ENCODE data around the gene APPBP2.
"Not testable (repeated sequence)": the region's sequence is repeated elsewhere in the genome, so short reads cannot be mapped to it uniquely, and the experiment has no call there.

Gene APPBP2

GRCh38 chr17:60435244-60436167 lies 90.5 kb downstream of the APPBP2 start:
- H2AK5ac ChIP-seq (ENCODE audit: low read length) = no peak overlapping the region
- H4K8ac ChIP-seq (ENCODE audit: low read depth, low read length) = no peak overlapping the region
- H2BK5ac ChIP-seq (ENCODE audit: low read length) = no peak overlapping the region
- H3K79me1 ChIP-seq (ENCODE audit: low read length) = no peaks in the 10 kb centered on the region
- WGBS (ENCODE audit: extremely low coverage, insufficient coverage, low lambda C conversion rate) = no CpG with 5 or more reads among the region's 28 CpGs
- no peak overlapping the region for H2BK15ac ChIP-seq (replicated peaks; ENCODE audit: low read depth)
- peak overlapping the region; percentile 70 for H3K56ac ChIP-seq (ENCODE audit: low read length)
- no peak overlapping the region for H2BK120ac ChIP-seq (ENCODE audit: low read depth, low read length)
- H3K36me3 ChIP-seq (ENCODE audit: control insufficient read depth, insufficient read depth, low read length) = no peaks in the 10 kb centered on the region
- no peak overlapping the region for H3K4ac ChIP-seq (ENCODE audit: low read depth, low read length)
- H4K5ac ChIP-seq (ENCODE audit: low read length) = no peak overlapping the region
- no peaks in the 10 kb centered on the region for H3K4me1 ChIP-seq (ENCODE audit: control insufficient read depth, low read depth, low read length)
- no peak overlapping the region for H3K18ac ChIP-seq (ENCODE audit: low read length)
- H3K4me3 ChIP-seq (ENCODE audit: low read length) = no peak overlapping the region
- no peaks in the 10 kb centered on the region for H3K79me2 ChIP-seq (ENCODE audit: control insufficient read depth, insufficient read depth, low read length)
- DNase-seq = peak; percentile 78
- no peak overlapping the region for H3K9ac ChIP-seq (ENCODE audit: low read length)
- no peak overlapping the region for H3K4me2 ChIP-seq (ENCODE audit: low read length)
- H3K27me3 ChIP-seq (ENCODE audit: insufficient read depth, low read length, poor library complexity) = no peaks in the 10 kb centered on the region
- no peak overlapping the region for H3K23ac ChIP-seq (ENCODE audit: low read length)
- H3K27ac ChIP-seq (ENCODE audit: low read depth, low read length) = no peak overlapping the region

- not testable (repeated sequence) for DNase-seq; H3K27ac ChIP-seq (ENCODE audit: low read depth, low read length); H3K18ac ChIP-seq (ENCODE audit: low read length); H3K4ac ChIP-seq (ENCODE audit: low read depth, low read length); H2BK120ac ChIP-seq (ENCODE audit: low read depth, low read length); H4K5ac ChIP-seq (ENCODE audit: low read length); H2AK5ac ChIP-seq (ENCODE audit: low read length); H3K4me3 ChIP-seq (ENCODE audit: low read length); H3K79me2 ChIP-seq (ENCODE audit: control insufficient read depth, insufficient read depth, low read length); H4K8ac ChIP-seq (ENCODE audit: low read depth, low read length); H3K23ac ChIP-seq (ENCODE audit: low read length); H3K36me3 ChIP-seq (ENCODE audit: control insufficient read depth, insufficient read depth, low read length); H3K27me3 ChIP-seq (ENCODE audit: insufficient read depth, low read length, poor library complexity); H3K4me2 ChIP-seq (ENCODE audit: low read length); H3K56ac ChIP-seq (ENCODE audit: low read length); H2BK15ac ChIP-seq (replicated peaks; ENCODE audit: low read depth); H3K4me1 ChIP-seq (ENCODE audit: control insufficient read depth, low read depth, low read length); H3K79me1 ChIP-seq (ENCODE audit: low read length); H2BK5ac ChIP-seq (ENCODE audit: low read length); H3K9ac ChIP-seq (ENCODE audit: low read length)
- WGBS (ENCODE audit: extremely low coverage, insufficient coverage, low lambda C conversion rate) = no CpG with 5 or more reads among the region's 4 CpGs
These were observed 92.7 kb downstream of the APPBP2 start for GRCh38 chr17:60433021-60433997.

GRCh38 chr17:60430561-60430960 lies 95.5 kb downstream of the APPBP2 start:
- H3K4me1 ChIP-seq (ENCODE audit: control insufficient read depth, low read depth, low read length); H3K79me2 ChIP-seq (ENCODE audit: control insufficient read depth, insufficient read depth, low read length); H2BK5ac ChIP-seq (ENCODE audit: low read length); H3K18ac ChIP-seq (ENCODE audit: low read length); H3K4me3 ChIP-seq (ENCODE audit: low read length); H3K36me3 ChIP-seq (ENCODE audit: control insufficient read depth, insufficient read depth, low read length); H2AK5ac ChIP-seq (ENCODE audit: low read length); H4K5ac ChIP-seq (ENCODE audit: low read length); H3K27ac ChIP-seq (ENCODE audit: low read depth, low read length); H3K4me2 ChIP-seq (ENCODE audit: low read length); H3K56ac ChIP-seq (ENCODE audit: low read length); DNase-seq; H3K9ac ChIP-seq (ENCODE audit: low read length); H3K4ac ChIP-seq (ENCODE audit: low read depth, low read length); H2BK15ac ChIP-seq (replicated peaks; ENCODE audit: low read depth); H2BK120ac ChIP-seq (ENCODE audit: low read depth, low read length); H3K23ac ChIP-seq (ENCODE audit: low read length); H3K27me3 ChIP-seq (ENCODE audit: insufficient read depth, low read length, poor library complexity); H3K79me1 ChIP-seq (ENCODE audit: low read length); H4K8ac ChIP-seq (ENCODE audit: low read depth, low read length): not testable (repeated sequence)
- WGBS (ENCODE audit: extremely low coverage, insufficient coverage, low lambda C conversion rate) = no CpG with 5 or more reads among the region's 7 CpGs

GRCh38 chr17:60428491-60428890 lies 97.6 kb downstream of the APPBP2 start:
- H3K18ac ChIP-seq (ENCODE audit: low read length); H3K56ac ChIP-seq (ENCODE audit: low read length); H4K5ac ChIP-seq (ENCODE audit: low read length); H3K27me3 ChIP-seq (ENCODE audit: insufficient read depth, low read length, poor library complexity); DNase-seq; H2AK5ac ChIP-seq (ENCODE audit: low read length); H3K23ac ChIP-seq (ENCODE audit: low read length); H3K9ac ChIP-seq (ENCODE audit: low read length); H2BK120ac ChIP-seq (ENCODE audit: low read depth, low read length); H4K8ac ChIP-seq (ENCODE audit: low read depth, low read length); H3K4me3 ChIP-seq (ENCODE audit: low read length); H2BK5ac ChIP-seq (ENCODE audit: low read length); H3K4me1 ChIP-seq (ENCODE audit: control insufficient read depth, low read depth, low read length); H3K79me2 ChIP-seq (ENCODE audit: control insufficient read depth, insufficient read depth, low read length); H3K79me1 ChIP-seq (ENCODE audit: low read length); H3K4ac ChIP-seq (ENCODE audit: low read depth, low read length); H3K4me2 ChIP-seq (ENCODE audit: low read length); H3K36me3 ChIP-seq (ENCODE audit: control insufficient read depth, insufficient read depth, low read length); H3K27ac ChIP-seq (ENCODE audit: low read depth, low read length); H2BK15ac ChIP-seq (replicated peaks; ENCODE audit: low read depth): not testable (repeated sequence)
- no CpG with 5 or more reads among the region's 6 CpGs for WGBS (ENCODE audit: extremely low coverage, insufficient coverage, low lambda C conversion rate)

- H3K27ac ChIP-seq (ENCODE audit: low read depth, low read length) = no peak overlapping the region
- H3K56ac ChIP-seq (ENCODE audit: low read length) = no peak overlapping the region
- no peak overlapping the region for H2BK5ac ChIP-seq (ENCODE audit: low read length)
- no peak overlapping the region for H4K5ac ChIP-seq (ENCODE audit: low read length)
- no peak overlapping the region for H3K4me2 ChIP-seq (ENCODE audit: low read length)
- H3K79me2 ChIP-seq (ENCODE audit: control insufficient read depth, insufficient read depth, low read length) = no peaks in the 10 kb centered on the region
- H2AK5ac ChIP-seq (ENCODE audit: low read length) = no peak overlapping the region
- no peak for DNase-seq
- H3K27me3 ChIP-seq (ENCODE audit: insufficient read depth, low read length, poor library complexity) = no peaks in the 10 kb centered on the region
- H3K4me1 ChIP-seq (ENCODE audit: control insufficient read depth, low read depth, low read length) = no peaks in the 10 kb centered on the region
- H3K4ac ChIP-seq (ENCODE audit: low read depth, low read length) = no peak overlapping the region
- no peak overlapping the region for H4K8ac ChIP-seq (ENCODE audit: low read depth, low read length)
- no peak overlapping the region for H3K9ac ChIP-seq (ENCODE audit: low read length)
- H3K79me1 ChIP-seq (ENCODE audit: low read length) = no peaks in the 10 kb centered on the region
- H3K23ac ChIP-seq (ENCODE audit: low read length) = no peak overlapping the region
- H3K18ac ChIP-seq (ENCODE audit: low read length) = no peak overlapping the region
- no peak overlapping the region for H2BK15ac ChIP-seq (replicated peaks; ENCODE audit: low read depth)
- H3K36me3 ChIP-seq (ENCODE audit: control insufficient read depth, insufficient read depth, low read length) = no peaks in the 10 kb centered on the region
- WGBS (ENCODE audit: extremely low coverage, insufficient coverage, low lambda C conversion rate) = no CpG with 5 or more reads among the region's 10 CpGs
- no peak overlapping the region for H3K4me3 ChIP-seq (ENCODE audit: low read length)
- H2BK120ac ChIP-seq (ENCODE audit: low read depth, low read length) = no peak overlapping the region
These were observed 99.4 kb downstream of the APPBP2 start for GRCh38 chr17:60426596-60426995.
